ENCODE results near the gene ALDH8A1.

GRCh38 chr6:134954272-134955000 lies 4.5 kb upstream of the ALDH8A1 start:
- TF ChIP-seq CTCF (conservative IDR thresholded peaks at IDR 0.05; ENCODE audit: low read length) (no peak), EZH2phosphoT487 (IDR thresholded peaks at IDR 0.05; ENCODE audit: borderline replicate concordance, low read depth, low read length) (no peak)

All from OCI-LY7 (cell line).